T-helper 17 cell (primary cell): ENCODE results near the gene CACNA1B. TPM values are rescaled to one million over a fixed set of nuclear protein-coding genes. Genes with fewer than 3 reads are reported as not detected.

Experiments used
- ATAC-seq: fragments of 150-1000 bp; cut with Tn5 transposase; 2 replicates; pipeline ENCODE4 v1.10.0; 2021; ENCODE audit warnings: mild to moderate bottlenecking, moderate library complexity
- DNase-seq, 3 donors: peaks; one replicate each; pipeline versions ENCODE4 v3.0.0 to v3.0.0-alpha.2; 2020 to 2021
- H3K9me3 ChIP-seq: one replicate; pipeline ENCODE4 v1.7.0; 2013; ENCODE audit warnings: low read length, mild to moderate bottlenecking; ENCODE audit not compliant: control insufficient read depth, poor library complexity, severe bottlenecking
- H3K27ac Mint-ChIP-seq: one replicate; pipeline ENCODE4 v1.8.0; 2022; ENCODE audit warnings: mild to moderate bottlenecking, moderate library complexity, mixed read lengths
- H3K27me3 Mint-ChIP-seq: one replicate; pipeline ENCODE4 v1.8.0; 2022; ENCODE audit warnings: mixed read lengths
- H3K36me3 Mint-ChIP-seq: one replicate; pipeline ENCODE4 v1.8.0; 2022; ENCODE audit warnings: low read depth, mixed read lengths
- H3K4me1 Mint-ChIP-seq: one replicate; pipeline ENCODE4 v1.8.0; 2022; ENCODE audit warnings: mild to moderate bottlenecking, mixed read lengths
- H3K4me3 Mint-ChIP-seq: one replicate; pipeline ENCODE4 v1.8.0; 2022; ENCODE audit warnings: mild to moderate bottlenecking, moderate library complexity, mixed read lengths
- total RNA-seq, 4 donors: library from RNA in 2 of 4; stranded (reverse) in 2 of 4; gene quantifications; one replicate each; pipeline ENCODE4 v1.2.3 and lab custom pipeline; 2022 to 2026

Gene CACNA1B
- total RNA-seq, 2 donors from 2014 or later: 0.22 TPM; not detected in 1

GRCh38 chr9:138061631-138062030 is 184.0 kb downstream of the CACNA1B start:
- no peaks in the 10 kb centered on the region for H3K4me1 Mint-ChIP-seq
- no peak for DNase-seq

GRCh38 chr9:138062196-138062595 is 184.6 kb downstream of the CACNA1B start:
- no peak for DNase-seq
- ATAC-seq: no peak
- H3K9me3 ChIP-seq: no peaks in the 10 kb centered on the region
- peaks cover 2% of the 10 kb centered on the region for H3K4me1 Mint-ChIP-seq
- H3K27me3 Mint-ChIP-seq: peaks cover 56% of the 10 kb centered on the region
- no peak overlapping the region for H3K4me3 Mint-ChIP-seq
- no peak overlapping the region for H3K27ac Mint-ChIP-seq
- no peaks in the 10 kb centered on the region for H3K36me3 Mint-ChIP-seq

More at GRCh38 chr9:138061631-138062030, 184.0 kb downstream of the CACNA1B start:
- Mint-ChIP-seq H3K4me3 (no peak overlapping the region), H3K36me3 (no peaks in the 10 kb centered on the region), H3K27me3 (peaks cover 51% of the 10 kb centered on the region), H3K27ac (no peak overlapping the region)
- no peaks in the 10 kb centered on the region for H3K9me3 ChIP-seq
- no peak for ATAC-seq

GRCh38 chr9:138063033-138063432 is 185.5 kb downstream of the CACNA1B start:
- Mint-ChIP-seq H3K27ac (no peak overlapping the region), H3K27me3 (peaks cover 60% of the 10 kb centered on the region), H3K4me1 (peaks cover 2% of the 10 kb centered on the region)

GRCh38 chr9:138063785-138064184 is 186.2 kb downstream of the CACNA1B start:
- peaks cover 61% of the 10 kb centered on the region for H3K27me3 Mint-ChIP-seq
- no peak overlapping the region for H3K27ac Mint-ChIP-seq
- H3K9me3 ChIP-seq: no peaks in the 10 kb centered on the region
- no peak for ATAC-seq
- no peaks in the 10 kb centered on the region for H3K36me3 Mint-ChIP-seq
- peaks cover 2% of the 10 kb centered on the region for H3K4me1 Mint-ChIP-seq
- no peak for DNase-seq
- H3K4me3 Mint-ChIP-seq: no peak overlapping the region

More at GRCh38 chr9:138063033-138063432, 185.5 kb downstream of the CACNA1B start:
- DNase-seq: no peak
- H3K9me3 ChIP-seq: no peaks in the 10 kb centered on the region
- Mint-ChIP-seq H3K4me3 (no peak overlapping the region), H3K36me3 (no peaks in the 10 kb centered on the region)
- ATAC-seq: no peak

- DNase-seq (no peak), ATAC-seq (no peak)
- H3K9me3 ChIP-seq: no peaks in the 10 kb centered on the region
- Mint-ChIP-seq H3K27ac (no peak overlapping the region), H3K36me3 (no peaks in the 10 kb centered on the region), H3K4me1 (peaks cover 2% of the 10 kb centered on the region), H3K27me3 (peaks cover 60% of the 10 kb centered on the region), H3K4me3 (no peak overlapping the region)
These were observed 187.0 kb downstream of the CACNA1B start for GRCh38 chr9:138064547-138064946.

GRCh38 chr9:138065287-138065686 is 187.7 kb downstream of the CACNA1B start:
- no peaks in the 10 kb centered on the region for H3K9me3 ChIP-seq
- no peak overlapping the region for H3K4me3 Mint-ChIP-seq
- peaks cover 2% of the 10 kb centered on the region for H3K4me1 Mint-ChIP-seq
- ATAC-seq (no peak), DNase-seq (no peak)
- H3K36me3 Mint-ChIP-seq: no peaks in the 10 kb centered on the region
- peaks cover 60% of the 10 kb centered on the region for H3K27me3 Mint-ChIP-seq
- no peak overlapping the region for H3K27ac Mint-ChIP-seq

GRCh38 chr9:138066049-138066448 is 188.5 kb downstream of the CACNA1B start:
- no peak overlapping the region for H3K27ac Mint-ChIP-seq
- DNase-seq (no peak), ATAC-seq (no peak)
- no peaks in the 10 kb centered on the region for H3K9me3 ChIP-seq
- H3K4me1 Mint-ChIP-seq: peaks cover 2% of the 10 kb centered on the region
- H3K27me3 Mint-ChIP-seq: peaks cover 67% of the 10 kb centered on the region
- H3K4me3 Mint-ChIP-seq: no peak overlapping the region
- H3K36me3 Mint-ChIP-seq: no peaks in the 10 kb centered on the region

- Mint-ChIP-seq H3K36me3 (no peaks in the 10 kb centered on the region), H3K4me1 (peaks cover 2% of the 10 kb centered on the region), H3K27ac (no peak overlapping the region), H3K4me3 (no peak overlapping the region), H3K27me3 (peaks cover 74% of the 10 kb centered on the region)
- no peaks in the 10 kb centered on the region for H3K9me3 ChIP-seq
- DNase-seq (no peak), ATAC-seq (no peak)
These were observed 190.2 kb downstream of the CACNA1B start for GRCh38 chr9:138067613-138068367.

- ATAC-seq (no peak), DNase-seq (no peak)
- Mint-ChIP-seq H3K4me3 (no peak overlapping the region), H3K36me3 (no peaks in the 10 kb centered on the region), H3K27ac (no peak overlapping the region), H3K4me1 (peaks cover 2% of the 10 kb centered on the region), H3K27me3 (peaks cover 77% of the 10 kb centered on the region)
- no peaks in the 10 kb centered on the region for H3K9me3 ChIP-seq
These were observed 191.0 kb downstream of the CACNA1B start for GRCh38 chr9:138068601-138069035.

GRCh38 chr9:138069731-138070456 is 192.3 kb downstream of the CACNA1B start:
- no peak for ATAC-seq
- no peak for DNase-seq
- peaks cover 2% of the 10 kb centered on the region for H3K4me1 Mint-ChIP-seq
- no peaks in the 10 kb centered on the region for H3K9me3 ChIP-seq
- no peaks in the 10 kb centered on the region for H3K36me3 Mint-ChIP-seq
- no peak overlapping the region for H3K4me3 Mint-ChIP-seq
- peaks cover 78% of the 10 kb centered on the region for H3K27me3 Mint-ChIP-seq
- no peak overlapping the region for H3K27ac Mint-ChIP-seq

GRCh38 chr9:138070815-138071214 is 193.2 kb downstream of the CACNA1B start:
- Mint-ChIP-seq H3K36me3 (no peaks in the 10 kb centered on the region), H3K4me3 (no peak overlapping the region), H3K4me1 (peaks cover 2% of the 10 kb centered on the region), H3K27ac (no peak overlapping the region), H3K27me3 (peaks cover 70% of the 10 kb centered on the region)
- DNase-seq: no peak
- H3K9me3 ChIP-seq: no peaks in the 10 kb centered on the region
- ATAC-seq: no peak

GRCh38 chr9:138071292-138071691 is 193.7 kb downstream of the CACNA1B start:
- Mint-ChIP-seq H3K27ac (no peak overlapping the region), H3K36me3 (no peaks in the 10 kb centered on the region), H3K27me3 (peaks cover 70% of the 10 kb centered on the region), H3K4me1 (peaks cover 2% of the 10 kb centered on the region), H3K4me3 (no peak overlapping the region)
- ATAC-seq (no peak), DNase-seq (no peak)
- H3K9me3 ChIP-seq: no peaks in the 10 kb centered on the region

- Mint-ChIP-seq H3K36me3 (no peaks in the 10 kb centered on the region), H3K4me1 (peaks cover 2% of the 10 kb centered on the region), H3K27ac (no peak overlapping the region), H3K4me3 (no peak overlapping the region), H3K27me3 (peaks cover 70% of the 10 kb centered on the region)
- no peaks in the 10 kb centered on the region for H3K9me3 ChIP-seq
- DNase-seq (no peak), ATAC-seq (no peak)
These were observed 194.1 kb downstream of the CACNA1B start for GRCh38 chr9:138071731-138072130.
